A549 treated with AZD9567 at 1 μM for 4 hours (cell line): ENCODE results near the gene LARP7. TPM values are rescaled to one million over a fixed set of nuclear protein-coding genes. Genes with fewer than 3 reads are reported as not detected.

Experiments
- total RNA-seq: library from RNA; stranded (reverse); fragments of 200-300 nt; extraction: Qiagen RNA extraction; gene quantifications from 5 replicates; pipeline ENCODE4 v1.2.3, GENCODE V29; 2022; ENCODE audit not compliant: insufficient read depth

Gene LARP7
- total RNA-seq, result 22.1 to 32.9 TPM (median 24.4 TPM) in 5 replicates

GRCh38 chr4:112636688-112637551 is at the start of gene LARP7, which contains the start of gene ZGRF1:
Gene LARP7, plus strand, starts transcription at chr4:112637143. Its CDS starts 7,527 bp downstream, at chr4:112644670.
Gene ZGRF1, minus strand, starts transcription at chr4:112636909. Its CDS starts 3,733 bp downstream, at chr4:112633176.

Other genes with a start within 250 kb of the LARP7 start
- gene NEUROG2, start 121.0 kb upstream of the LARP7 start, total RNA-seq, result 0.03 TPM in 1 of 5 replicates, not detected in the others
- 2.9 to 4.9 TPM (median 3.3 TPM) in 5 replicates for gene ZGRF1, start 234 bp upstream of the LARP7 start, total RNA-seq